ENCODE results near the gene SYT6.

Gene SYT6

GRCh38 chr1:114092186-114093062, 61.2 kb downstream of the SYT6 start:
- DNase-seq (ENCODE audit: low read depth): no peak

GRCh38 chr1:114091711-114092110, 62.0 kb downstream of the SYT6 start:
- no peak for DNase-seq (ENCODE audit: low read depth)

- no peak for DNase-seq (ENCODE audit: low read depth)
Measured at GRCh38 chr1:114090738-114091505, 62.7 kb downstream of the SYT6 start.

- DNase-seq (ENCODE audit: low read depth): no peak
Measured at GRCh38 chr1:114089502-114090138, 64.0 kb downstream of the SYT6 start.

- no peak for DNase-seq (ENCODE audit: low read depth)
Measured at GRCh38 chr1:114088392-114089299, 65.0 kb downstream of the SYT6 start.

- DNase-seq (ENCODE audit: low read depth): no peak
Measured at GRCh38 chr1:114087495-114087894, 66.2 kb downstream of the SYT6 start.

GRCh38 chr1:114086601-114087368, 66.9 kb downstream of the SYT6 start:
- DNase-seq (ENCODE audit: low read depth): no peak

GRCh38 chr1:114082867-114083585, 70.6 kb downstream of the SYT6 start:
- no peak for DNase-seq (ENCODE audit: low read depth)

GRCh38 chr1:114082304-114082630, 71.4 kb downstream of the SYT6 start:
- DNase-seq (ENCODE audit: low read depth): no peak

- DNase-seq (ENCODE audit: low read depth): no peak
Measured at GRCh38 chr1:114081437-114082303, 72.0 kb downstream of the SYT6 start.

- DNase-seq (ENCODE audit: low read depth): no peak
Measured at GRCh38 chr1:114080511-114081436, 72.9 kb downstream of the SYT6 start.

GRCh38 chr1:114079596-114080190, 74.0 kb downstream of the SYT6 start:
- DNase-seq (ENCODE audit: low read depth): no peak

GRCh38 chr1:114078116-114078515, 75.6 kb downstream of the SYT6 start:
- no peak for DNase-seq (ENCODE audit: low read depth)

- DNase-seq (ENCODE audit: low read depth): no peak
Measured at GRCh38 chr1:114077188-114077587, 76.5 kb downstream of the SYT6 start.

GRCh38 chr1:114076308-114076707, 77.4 kb downstream of the SYT6 start:
- no peak for DNase-seq (ENCODE audit: low read depth)

- no peak for DNase-seq (ENCODE audit: low read depth)
Measured at GRCh38 chr1:114075546-114076242, 78.0 kb downstream of the SYT6 start.

GRCh38 chr1:114075105-114075504, 78.6 kb downstream of the SYT6 start:
- no peak for DNase-seq (ENCODE audit: low read depth)
